SJSA1 (cell line): ENCODE data around the gene LDLRAD3. TPM values are rescaled to one million over a fixed set of nuclear protein-coding genes. Genes with fewer than 3 reads are reported as not detected.

ENCODE experiments used
- DNase-seq, 2 experiments: peaks; one replicate each; pipeline ENCODE4 v3.0.0-alpha.2; 2015 to 2020; ENCODE audit warnings: low spot score in 2 of 2, low read depth in 1 of 2
- H3K27ac ChIP-seq: fragments of 250-450 bp; sonication (Bioruptor Pico); 2 replicates; pipeline ENCODE4 v1.5.1; 2020; ENCODE audit warnings: mild to moderate bottlenecking, moderate library complexity
- H3K27me3 ChIP-seq: fragments of 250-450 bp; sonication (Bioruptor Pico); replicated peaks from 2 replicates; pipeline ENCODE4 v1.5.1; 2020; ENCODE audit warnings: mild to moderate bottlenecking, moderate library complexity
- H3K36me3 ChIP-seq: fragments of 250-450 bp; sonication (Bioruptor Pico); 2 replicates; pipeline ENCODE4 v1.5.1; 2020; ENCODE audit warnings: mild to moderate bottlenecking
- H3K4me1 ChIP-seq: fragments of 250-450 bp; sonication (Bioruptor Pico); replicated peaks from 2 replicates; pipeline ENCODE4 v1.6.1; 2021; ENCODE audit warnings: mild to moderate bottlenecking
- H3K4me3 ChIP-seq: fragments of 250-450 bp; sonication (Bioruptor Pico); 2 replicates; pipeline ENCODE4 v1.5.1; 2020; ENCODE audit warnings: mild to moderate bottlenecking
- H3K9me3 ChIP-seq: fragments of 250-450 bp; sonication (Bioruptor Pico); replicated peaks from 2 replicates; pipeline ENCODE4 v1.5.1; 2020; ENCODE audit warnings: mild to moderate bottlenecking
- total RNA-seq: library from RNA; depleted of rRNA; stranded (reverse); fragments of >200 nt; shearing (Covaris generic); gene quantifications from 2 replicates; pipeline ENCODE4 v1.2.3, GENCODE V29; 2014

LDLRAD3 gene
- total RNA-seq, 1 experiment from 2014 or later = 5.8 TPM

DNA sequence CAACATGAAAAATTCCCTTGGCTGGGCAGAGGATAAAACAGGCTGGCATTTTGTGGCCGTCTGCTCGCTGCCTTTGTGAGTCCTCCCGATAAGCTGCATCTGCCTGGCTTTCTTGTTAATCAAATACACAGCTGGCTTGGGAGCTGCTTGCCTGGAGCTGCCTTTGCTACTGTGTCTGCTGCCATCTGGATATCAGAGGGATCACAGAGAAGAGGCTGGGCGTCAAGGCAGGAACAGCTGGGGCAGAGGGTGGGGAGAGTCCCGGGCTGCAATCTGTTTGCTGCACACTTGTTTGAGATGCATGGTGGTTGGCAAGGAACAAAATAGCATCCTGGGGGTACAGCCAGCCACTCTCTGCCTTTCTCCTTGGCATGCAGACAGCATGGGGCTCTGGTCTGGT is 309.4 kb downstream of the LDLRAD3 start:
- Histone ChIP-seq H3K4me1 (peaks cover 11% of the 10 kb centered on the region), H3K27ac (no peak overlapping the region), H3K9me3 (peaks cover 7% of the 10 kb centered on the region; the same call in 1 of the 2 replicates), H3K27me3 (no peaks in the 10 kb centered on the region), H3K4me3 (no peak overlapping the region), H3K36me3 (no peaks in the 10 kb centered on the region)
- no peak for DNase-seq

DNA sequence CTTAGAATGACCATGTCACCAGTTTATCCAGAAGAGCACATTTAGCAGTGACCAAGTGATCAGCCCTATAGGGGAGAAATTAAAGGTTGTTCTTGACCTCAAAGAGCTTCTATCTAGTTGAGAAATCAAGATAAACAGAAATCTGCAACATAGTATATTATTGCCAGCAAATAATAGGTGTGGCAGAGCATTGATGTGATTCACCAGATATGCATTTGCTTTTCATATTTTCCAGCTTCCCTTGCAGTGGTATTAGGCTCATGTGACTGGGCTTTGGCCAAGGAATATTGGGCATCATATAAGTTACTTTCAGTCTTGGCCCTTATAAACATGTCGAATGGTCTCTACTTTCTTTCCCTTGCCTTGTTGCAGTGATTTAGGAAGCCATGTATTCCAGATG is 310.9 kb downstream of the LDLRAD3 start:
- Histone ChIP-seq H3K27ac (no peak overlapping the region), H3K36me3 (no peaks in the 10 kb centered on the region), H3K4me1 (peaks cover under 1% of the 10 kb centered on the region; the same call in 1 of the 2 replicates), H3K4me3 (no peak overlapping the region), H3K27me3 (no peaks in the 10 kb centered on the region), H3K9me3 (peaks cover 7% of the 10 kb centered on the region; the same call in 1 of the 2 replicates)
- DNase-seq = no peak

DNA sequence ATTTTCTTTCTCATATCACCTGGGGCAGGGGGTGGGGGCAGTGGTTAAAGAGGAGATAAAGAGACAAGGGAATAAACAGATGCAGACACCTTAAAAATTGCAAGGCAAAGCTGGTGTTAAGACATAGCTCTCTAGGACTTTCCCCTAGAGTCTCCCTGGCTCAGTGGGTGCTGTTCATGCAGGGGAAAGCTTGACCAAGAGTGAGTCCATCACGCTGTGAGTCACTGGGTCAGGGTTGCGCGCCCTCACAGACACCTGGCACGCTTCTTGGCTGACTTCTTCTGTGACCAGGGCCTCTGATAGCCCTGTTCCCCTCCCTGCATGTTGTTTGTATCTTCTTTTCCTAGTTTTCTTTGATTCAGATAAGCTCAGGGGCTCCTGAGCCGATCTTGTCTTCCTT is 313.5 kb downstream of the LDLRAD3 start:
- peaks cover 5% of the 10 kb centered on the region; the same call in 1 of the 2 replicates for H3K9me3 ChIP-seq
- no peak overlapping the region for H3K27ac ChIP-seq
- no peak overlapping the region for H3K4me3 ChIP-seq
- no peaks in the 10 kb centered on the region for H3K4me1 ChIP-seq
- H3K36me3 ChIP-seq = no peaks in the 10 kb centered on the region
- H3K27me3 ChIP-seq = no peaks in the 10 kb centered on the region
- no peak for DNase-seq

DNA sequence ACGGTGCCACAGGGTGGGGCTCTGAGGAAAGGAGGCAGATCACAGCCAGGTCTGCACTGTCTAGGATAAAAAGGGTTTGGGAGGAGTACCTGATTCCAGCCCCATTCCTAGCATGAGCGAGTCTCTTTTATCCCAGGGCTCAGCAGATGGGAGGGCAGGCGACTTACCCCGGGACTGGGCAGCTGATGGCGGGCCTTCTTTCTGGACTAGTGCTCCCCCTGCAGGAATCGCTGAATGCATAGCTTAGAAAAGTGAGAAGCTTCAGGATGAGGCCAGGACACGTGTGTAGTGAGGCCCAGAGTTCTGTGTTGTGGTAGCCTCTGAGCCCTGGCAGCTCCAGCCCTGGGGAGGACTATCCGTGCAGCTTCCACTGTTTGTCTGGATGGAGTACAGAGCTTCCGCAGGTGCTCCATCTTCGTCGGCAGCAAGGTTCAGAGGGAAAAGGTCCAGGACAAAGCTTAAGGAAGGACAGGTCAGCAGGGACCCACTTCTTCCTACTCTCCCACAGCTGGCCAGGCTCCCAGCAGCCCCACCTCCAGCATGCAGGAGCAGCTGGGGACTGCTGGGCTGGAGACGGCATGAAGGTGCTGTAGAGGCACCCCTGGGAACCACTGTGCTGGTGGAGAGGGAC is 315.0 kb downstream of the LDLRAD3 start:
- Histone ChIP-seq H3K4me1 (no peaks in the 10 kb centered on the region), H3K27ac (no peak overlapping the region), H3K9me3 (peaks cover 5% of the 10 kb centered on the region; the same call in 1 of the 2 replicates), H3K27me3 (no peaks in the 10 kb centered on the region), H3K36me3 (no peaks in the 10 kb centered on the region), H3K4me3 (no peak overlapping the region)
- peak; percentile 48 to 68 for DNase-seq

DNA sequence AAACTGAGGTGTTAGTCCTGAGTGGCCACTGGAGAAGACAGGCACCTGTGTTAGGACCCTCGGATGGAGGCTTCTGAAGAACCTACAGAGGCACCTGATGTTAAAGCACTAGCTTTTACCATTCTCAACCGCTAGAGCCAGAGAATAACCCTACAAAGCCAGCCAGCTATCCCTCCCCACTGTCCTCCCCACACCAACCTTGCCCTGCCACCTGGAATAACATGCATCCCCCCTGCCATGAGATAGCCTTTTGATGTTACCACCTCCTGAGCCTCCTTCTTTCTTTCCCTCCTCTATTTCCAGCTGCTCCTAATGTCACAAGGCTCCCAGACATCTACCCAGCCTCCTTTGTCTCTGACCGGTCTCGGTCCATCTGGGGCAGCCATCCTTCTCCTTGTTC is 317.2 kb downstream of the LDLRAD3 start:
- Histone ChIP-seq H3K9me3 (peaks cover 3% of the 10 kb centered on the region; the same call in 1 of the 2 replicates), H3K36me3 (no peaks in the 10 kb centered on the region), H3K4me1 (no peaks in the 10 kb centered on the region), H3K27ac (no peak overlapping the region), H3K4me3 (no peak overlapping the region), H3K27me3 (no peaks in the 10 kb centered on the region)
- no peak for DNase-seq

DNA sequence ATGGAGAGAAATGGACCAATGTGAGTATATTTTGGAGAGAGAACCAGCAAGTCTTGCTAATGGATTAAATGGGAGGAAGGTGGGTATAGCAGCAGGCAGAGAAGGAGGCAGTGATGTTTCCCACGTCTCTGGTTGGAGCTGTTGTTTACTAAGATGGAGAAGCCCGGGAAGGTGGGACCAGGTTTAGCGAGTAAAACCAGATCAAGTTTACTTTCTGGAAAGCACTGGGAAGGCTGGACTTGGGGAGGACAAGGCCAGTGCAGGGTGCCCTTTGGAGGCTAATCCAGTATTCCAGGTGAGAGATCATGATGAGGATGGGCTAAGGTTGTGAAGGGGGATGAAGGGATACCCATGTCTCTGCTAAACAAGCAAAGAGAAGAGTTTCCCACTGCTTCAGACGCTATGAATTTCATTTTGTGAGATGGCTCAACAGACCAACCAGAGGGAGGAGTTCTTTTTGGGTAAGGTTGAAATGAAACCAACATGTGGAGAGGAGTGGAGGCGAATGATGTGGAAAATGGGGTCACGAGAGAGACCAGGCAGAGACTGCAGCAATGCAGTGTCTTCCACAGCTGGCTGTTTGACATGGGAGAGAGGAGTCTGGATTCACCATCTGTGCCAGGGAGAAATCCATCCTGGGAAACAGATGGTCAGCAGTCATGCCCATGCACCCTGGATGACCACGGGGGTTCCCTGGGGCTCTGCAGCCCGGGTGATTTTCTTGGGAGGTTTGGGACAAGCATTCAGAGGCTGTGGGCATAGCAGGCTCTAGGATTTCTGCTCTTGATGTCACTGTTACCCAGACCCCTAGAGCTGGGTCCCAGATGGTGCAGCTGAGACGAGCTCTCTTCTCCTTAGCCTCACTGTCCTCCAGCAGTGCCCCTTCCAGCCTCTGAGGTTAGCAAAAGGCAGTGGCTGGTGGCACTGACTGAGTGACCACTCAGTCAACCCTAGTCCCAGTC is 320.4 kb downstream of the LDLRAD3 start:
- Histone ChIP-seq H3K9me3 (no peaks in the 10 kb centered on the region), H3K36me3 (no peaks in the 10 kb centered on the region), H3K27me3 (no peaks in the 10 kb centered on the region), H3K4me3 (no peak overlapping the region), H3K4me1 (no peaks in the 10 kb centered on the region), H3K27ac (no peak overlapping the region)
- DNase-seq = no peak

DNA sequence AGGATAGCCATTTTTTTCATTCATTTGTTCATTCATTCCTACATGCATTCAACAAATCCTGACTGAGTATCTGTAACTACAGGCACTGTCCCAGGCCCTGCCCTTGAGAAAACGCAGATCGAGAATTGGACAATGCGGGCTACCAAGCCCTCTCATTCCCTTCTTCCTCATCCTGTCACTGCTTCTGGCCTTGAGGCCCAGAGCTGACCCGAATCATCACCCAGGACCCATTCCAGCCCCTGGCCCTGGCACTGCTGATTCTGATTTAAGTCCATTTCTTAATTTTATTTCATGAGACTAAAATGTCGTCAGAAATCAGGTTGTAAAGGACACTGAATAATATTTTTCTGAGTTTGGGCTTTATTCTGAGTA is 321.1 kb downstream of the LDLRAD3 start:
- Histone ChIP-seq H3K27me3 (no peaks in the 10 kb centered on the region), H3K27ac (no peak overlapping the region), H3K9me3 (no peaks in the 10 kb centered on the region), H3K4me3 (no peak overlapping the region), H3K36me3 (no peaks in the 10 kb centered on the region), H3K4me1 (no peaks in the 10 kb centered on the region)
- no peak for DNase-seq

DNA sequence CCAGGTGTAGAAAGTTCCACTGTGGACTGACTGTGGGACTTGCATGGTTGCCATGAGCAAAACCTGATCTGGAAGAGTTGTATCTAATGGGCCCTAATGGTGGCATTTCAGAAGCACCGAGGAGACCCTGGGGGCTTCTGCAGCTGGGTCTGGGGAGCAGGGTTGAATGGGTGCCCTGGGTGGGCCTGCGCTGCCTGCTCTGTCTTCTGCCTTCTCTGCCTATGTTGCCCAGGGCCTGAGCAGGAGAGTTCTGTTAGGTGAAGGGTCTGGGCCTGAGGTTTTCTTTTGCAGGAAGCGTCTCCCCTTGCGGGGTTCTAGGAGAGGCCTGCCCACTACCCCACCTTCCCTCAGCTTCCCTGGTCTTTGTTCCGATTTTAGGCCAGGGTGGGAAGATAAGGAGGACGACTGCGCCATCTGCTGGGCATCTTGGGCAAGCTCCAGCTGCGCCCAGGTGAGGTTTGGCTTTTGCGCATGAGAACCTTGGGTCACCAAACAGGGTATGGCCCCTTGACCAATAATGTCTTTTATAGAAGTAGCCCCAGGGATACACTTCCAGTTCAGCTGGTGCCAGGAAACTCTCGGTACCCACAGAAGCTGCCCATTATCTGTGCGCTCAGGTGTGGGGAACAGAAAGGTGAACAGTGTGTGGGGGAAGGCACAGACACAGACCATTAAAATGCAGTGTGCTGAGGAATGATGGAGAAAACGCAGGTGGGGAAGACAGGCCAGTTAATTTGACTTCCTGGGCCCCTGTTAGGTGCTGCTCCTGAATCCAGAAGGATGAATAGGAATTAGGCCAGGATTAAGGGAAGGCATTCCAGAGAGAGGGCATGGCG is 322.1 kb downstream of the LDLRAD3 start:
- H3K4me3 ChIP-seq = no peak overlapping the region
- H3K27ac ChIP-seq = no peak overlapping the region
- no peaks in the 10 kb centered on the region for H3K4me1 ChIP-seq
- H3K9me3 ChIP-seq = no peaks in the 10 kb centered on the region
- no peaks in the 10 kb centered on the region for H3K36me3 ChIP-seq
- no peaks in the 10 kb centered on the region for H3K27me3 ChIP-seq
- peak; percentile 43 to 56 for DNase-seq

DNA sequence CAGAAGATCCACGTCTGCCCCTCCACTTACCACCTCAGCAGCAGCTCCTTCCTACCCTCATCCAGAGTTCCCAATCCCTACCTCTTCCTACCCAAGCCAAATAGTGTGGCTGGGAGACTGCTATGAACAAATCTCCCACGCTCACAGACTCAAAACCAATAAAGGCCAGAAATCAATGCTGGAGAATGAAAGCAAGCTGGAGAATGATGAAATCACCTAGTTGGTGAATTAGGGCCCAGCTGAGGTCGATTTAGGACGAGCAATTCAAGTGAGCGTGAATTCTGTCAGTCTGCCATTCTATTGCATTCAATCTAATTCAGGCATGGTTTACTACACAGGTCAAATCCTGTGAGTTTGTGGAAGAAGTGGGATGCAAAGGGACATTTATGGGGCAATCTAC is 322.9 kb downstream of the LDLRAD3 start:
- no peaks in the 10 kb centered on the region for H3K4me1 ChIP-seq
- no peak for DNase-seq
- no peaks in the 10 kb centered on the region for H3K27me3 ChIP-seq
- no peaks in the 10 kb centered on the region for H3K9me3 ChIP-seq
- H3K4me3 ChIP-seq = no peak overlapping the region
- no peak overlapping the region for H3K27ac ChIP-seq
- 0 out of 2 replicates have a peak, but pooled peaks cover 2% of the 10 kb centered on the region for H3K36me3 ChIP-seq

DNA sequence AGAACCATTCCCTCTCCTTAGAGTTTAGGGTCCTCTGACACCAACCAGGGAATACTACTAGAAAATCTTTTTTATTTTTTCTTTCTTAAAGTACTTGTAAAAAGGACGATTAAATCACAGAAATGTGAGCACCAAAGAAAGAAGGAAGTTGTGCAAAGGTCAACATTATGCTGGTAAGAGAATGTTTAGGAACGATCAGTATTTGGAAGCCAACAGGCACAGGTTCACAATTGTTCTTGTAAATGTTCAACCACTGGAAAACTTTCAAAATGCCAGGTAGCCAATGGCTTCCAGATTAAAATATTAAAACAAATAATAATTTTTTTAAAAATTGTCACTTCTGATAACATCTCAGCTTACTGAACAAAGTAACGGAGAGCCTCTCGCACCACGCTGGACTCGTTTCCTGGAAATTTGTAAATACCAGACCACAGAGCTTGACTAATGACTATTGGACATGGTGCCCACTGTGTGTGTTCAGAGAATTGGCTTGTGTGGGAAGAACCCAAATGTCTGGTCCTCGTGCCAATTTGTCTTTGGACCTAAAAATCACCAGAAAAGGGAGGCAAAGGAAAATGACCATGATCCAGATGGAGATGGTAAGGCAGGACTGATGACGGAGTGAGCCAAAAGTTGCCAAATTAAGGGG is 324.6 kb downstream of the LDLRAD3 start:
- Histone ChIP-seq H3K36me3 (0 out of 2 replicates have a peak, but pooled peaks cover 2% of the 10 kb centered on the region), H3K27me3 (no peaks in the 10 kb centered on the region), H3K9me3 (no peaks in the 10 kb centered on the region), H3K27ac (no peak overlapping the region), H3K4me1 (no peaks in the 10 kb centered on the region), H3K4me3 (no peak overlapping the region)
- no peak for DNase-seq

DNA sequence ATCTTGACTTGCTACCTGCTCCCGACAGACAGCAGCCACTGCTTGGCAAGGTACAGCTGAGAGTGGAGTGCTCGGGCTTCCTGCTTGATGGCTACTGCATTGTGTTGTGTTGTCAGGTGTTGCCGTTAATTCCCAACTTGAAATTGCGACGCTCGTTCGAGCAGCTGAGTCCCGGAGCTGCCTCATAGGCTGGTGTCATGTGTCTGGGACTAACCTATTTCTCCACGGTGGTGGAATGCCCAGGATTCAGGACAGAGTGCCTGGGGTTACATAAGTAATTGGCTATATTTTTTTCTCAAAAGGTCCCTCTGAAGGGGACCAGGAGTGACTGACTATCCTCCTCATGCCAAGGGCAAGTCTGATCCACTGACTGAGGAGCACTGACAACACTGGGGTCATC is 326.8 kb downstream of the LDLRAD3 start:
- H3K9me3 ChIP-seq = no peaks in the 10 kb centered on the region
- H3K36me3 ChIP-seq = peaks cover 7% of the 10 kb centered on the region; the same call in 1 of the 2 replicates
- no peaks in the 10 kb centered on the region for H3K27me3 ChIP-seq
- H3K4me3 ChIP-seq = no peak overlapping the region
- no peaks in the 10 kb centered on the region for H3K4me1 ChIP-seq
- no peak overlapping the region for H3K27ac ChIP-seq
- DNase-seq = no peak

DNA sequence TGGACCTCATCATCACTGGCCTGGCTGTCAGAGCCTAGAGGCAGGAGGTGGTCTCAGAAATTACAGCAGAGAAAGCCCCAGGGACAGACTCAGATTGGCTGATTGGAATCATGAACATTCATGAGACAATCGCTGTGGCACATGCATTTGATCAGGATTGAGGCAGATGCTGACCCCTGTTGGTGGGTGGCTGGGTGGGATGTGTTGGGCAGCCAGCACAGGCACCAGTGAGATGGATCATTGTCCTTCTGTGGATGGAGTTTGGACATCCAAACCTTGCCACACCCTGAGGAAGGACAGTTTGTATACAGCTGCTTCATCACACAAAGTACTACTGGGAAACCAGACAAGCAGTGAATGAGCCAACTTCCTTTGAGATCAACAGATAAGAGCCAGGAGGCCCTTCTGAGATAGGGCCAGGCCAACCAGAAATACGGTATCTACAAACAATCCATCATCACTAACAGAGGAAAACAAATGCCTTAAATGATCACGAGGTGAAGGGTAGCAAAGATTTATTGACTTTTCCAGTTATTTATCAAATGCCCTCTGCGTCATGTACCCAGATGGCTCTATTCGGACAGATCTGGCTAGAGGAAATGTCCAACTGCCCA is 328.0 kb downstream of the LDLRAD3 start:
- Histone ChIP-seq H3K4me1 (no peaks in the 10 kb centered on the region), H3K4me3 (no peak overlapping the region), H3K27ac (no peak overlapping the region), H3K27me3 (no peaks in the 10 kb centered on the region), H3K9me3 (no peaks in the 10 kb centered on the region), H3K36me3 (peaks cover 7% of the 10 kb centered on the region; the same call in 1 of the 2 replicates)
- DNase-seq = no peak

DNA sequence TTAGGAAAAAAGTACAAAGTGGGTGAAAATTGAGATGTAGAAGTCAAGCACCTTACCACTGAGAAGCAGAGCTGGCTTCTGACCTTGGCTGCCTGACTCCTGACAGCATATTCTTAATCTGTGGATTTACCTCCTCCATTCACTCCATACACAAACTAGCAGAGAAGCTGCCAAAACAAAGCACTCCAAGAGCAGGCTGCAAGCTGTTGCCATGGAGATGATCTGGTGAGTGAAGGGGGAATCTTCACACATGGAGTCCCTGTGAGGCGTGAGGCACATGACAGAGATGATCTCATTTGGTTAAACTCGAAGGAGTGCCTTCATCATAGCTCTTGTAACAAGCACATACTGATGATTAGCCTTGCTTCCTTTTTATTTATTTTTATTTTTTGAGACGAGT is 329.2 kb downstream of the LDLRAD3 start:
- no peak for DNase-seq
- Histone ChIP-seq H3K27me3 (no peaks in the 10 kb centered on the region), H3K27ac (no peak overlapping the region), H3K4me3 (no peak overlapping the region), H3K4me1 (no peaks in the 10 kb centered on the region), H3K36me3 (peaks cover 7% of the 10 kb centered on the region; the same call in 1 of the 2 replicates), H3K9me3 (no peaks in the 10 kb centered on the region)
